Tibial nerve (tissue), 4 donors: Measurements from ENCODE around the gene TRAT1. TPM values are rescaled to one million over a fixed set of nuclear protein-coding genes. Genes with fewer than 3 reads are reported as not detected.

Experiments used
- DNase-seq, 2 donors: peaks; one replicate each; pipeline ENCODE4 v3.0.0-alpha.2; 2019; ENCODE audit warnings: low spot score in 2 of 2
- H3K27ac ChIP-seq, 4 donors: fragments of 200-600 bp; sonication (generic) in 3 of 4; one replicate each; pipeline ENCODE4 v1.5.1; 2017 to 2019; ENCODE audit warnings: mild to moderate bottlenecking in 1 of 4
- H3K27me3 ChIP-seq, 2 donors: fragments of 200-600 bp; sonication (generic) in 1 of 2; one replicate each; pipeline versions ENCODE4 v1.5.1 to v1.6.0; 2017 to 2019
- H3K36me3 ChIP-seq, 3 donors: fragments of 200-600 bp; sonication (generic); one replicate each; pipeline ENCODE4 v1.5.1; 2018 to 2019
- H3K4me1 ChIP-seq, 4 donors: fragments of 200-600 bp; sonication (generic) in 3 of 4; one replicate each; pipeline ENCODE4 v1.5.1; 2017 to 2019
- H3K4me3 ChIP-seq, 4 donors: fragments of 200-600 bp; sonication (generic) in 3 of 4; one replicate each; pipeline ENCODE4 v1.5.1; 2017 to 2019; ENCODE audit warnings: mild to moderate bottlenecking in 1 of 4, moderate library complexity in 1 of 4
- H3K9me3 ChIP-seq, 4 donors: fragments of 200-600 bp; sonication (generic) in 3 of 4; one replicate each; pipeline ENCODE4 v1.5.1; 2017 to 2019
- EP300 ChIP-seq, 2 donors: sonication (generic); formaldehyde crosslinking; IDR thresholded peaks; one replicate each; pipeline ENCODE4 v1.6.1; 2017; ENCODE audit warnings: antibody characterized with exemption in 2 of 2, mild to moderate bottlenecking in 1 of 2
- POLR2A ChIP-seq, 2 donors: fragments of 450-650 bp; IDR thresholded peaks; one replicate each; pipeline ENCODE4 v1.6.1; 2017; ENCODE audit warnings: antibody characterized with exemption in 2 of 2, mild to moderate bottlenecking in 2 of 2, moderate library complexity in 2 of 2
- WGBS, 2 donors: methylation state at CpG; one replicate each; pipeline ENCODE4 v1.1.5; 2018; 5-methylcytosine and 5-hydroxymethylcytosine counted together
- total RNA-seq, 4 donors: library from RNA; depleted of rRNA; stranded (reverse); fragments of >200 nt; gene quantifications; one replicate each; pipeline ENCODE4 v1.1.0, GENCODE V29; 2016
- TF ChIP-seq, protein P1 (sequence below), 5 experiments: fragments of 200-600 bp in 3 of 5; fragments of 450-650 bp in 2 of 5; sonication (generic) in 3 of 5; IDR thresholded peaks; one replicate each; pipeline ENCODE4 v1.5.1; 2016 to 2019; ENCODE audit warnings: antibody characterized with exemption in 5 of 5, mild to moderate bottlenecking in 3 of 5, moderate library complexity in 2 of 5

Gene TRAT1
- total RNA-seq, 4 donors from 2014 or later: 0.39 to 0.90 (median 0.42) TPM; not detected in 1

DNA sequence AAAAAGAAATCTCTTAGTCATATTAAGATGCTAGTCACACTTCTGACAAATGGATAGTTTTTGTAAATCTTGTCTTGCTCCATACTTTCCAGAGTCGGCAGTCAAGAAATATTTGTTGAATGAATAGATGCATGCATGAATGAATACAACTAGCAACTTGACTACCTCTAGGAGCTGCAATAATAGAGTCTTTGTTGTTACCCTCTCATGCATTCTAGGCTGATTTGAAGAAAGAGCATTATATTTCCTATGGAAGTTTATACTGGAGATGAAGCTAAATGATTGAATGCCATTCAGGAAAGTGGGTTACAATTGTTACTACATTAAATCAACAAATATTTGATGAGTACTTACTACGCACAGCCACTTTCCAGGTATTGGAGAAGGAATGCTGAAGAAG is 18.1 kb upstream of the TRAT1 start:
- no peaks in the 10 kb centered on the region for H3K4me1 ChIP-seq
- no peak for DNase-seq
- TF ChIP-seq EP300 (IDR thresholded peaks at IDR 0.05) (no peak), POLR2A (IDR thresholded peaks at IDR 0.05) (no peak)
- TF ChIP-seq, protein P1, sequence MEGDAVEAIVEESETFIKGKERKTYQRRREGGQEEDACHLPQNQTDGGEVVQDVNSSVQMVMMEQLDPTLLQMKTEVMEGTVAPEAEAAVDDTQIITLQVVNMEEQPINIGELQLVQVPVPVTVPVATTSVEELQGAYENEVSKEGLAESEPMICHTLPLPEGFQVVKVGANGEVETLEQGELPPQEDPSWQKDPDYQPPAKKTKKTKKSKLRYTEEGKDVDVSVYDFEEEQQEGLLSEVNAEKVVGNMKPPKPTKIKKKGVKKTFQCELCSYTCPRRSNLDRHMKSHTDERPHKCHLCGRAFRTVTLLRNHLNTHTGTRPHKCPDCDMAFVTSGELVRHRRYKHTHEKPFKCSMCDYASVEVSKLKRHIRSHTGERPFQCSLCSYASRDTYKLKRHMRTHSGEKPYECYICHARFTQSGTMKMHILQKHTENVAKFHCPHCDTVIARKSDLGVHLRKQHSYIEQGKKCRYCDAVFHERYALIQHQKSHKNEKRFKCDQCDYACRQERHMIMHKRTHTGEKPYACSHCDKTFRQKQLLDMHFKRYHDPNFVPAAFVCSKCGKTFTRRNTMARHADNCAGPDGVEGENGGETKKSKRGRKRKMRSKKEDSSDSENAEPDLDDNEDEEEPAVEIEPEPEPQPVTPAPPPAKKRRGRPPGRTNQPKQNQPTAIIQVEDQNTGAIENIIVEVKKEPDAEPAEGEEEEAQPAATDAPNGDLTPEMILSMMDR (IDR thresholded peaks at IDR 0.05): no peak
- H3K27ac ChIP-seq: no peak overlapping the region
- H3K36me3 ChIP-seq: no peaks in the 10 kb centered on the region
- no peak overlapping the region for H3K4me3 ChIP-seq
- no peaks in the 10 kb centered on the region for H3K27me3 ChIP-seq
- no peaks in the 10 kb centered on the region for H3K9me3 ChIP-seq
- WGBS, 2 donors: 50 to 53% methylated on average over 2 of the region's 2 CpGs

DNA sequence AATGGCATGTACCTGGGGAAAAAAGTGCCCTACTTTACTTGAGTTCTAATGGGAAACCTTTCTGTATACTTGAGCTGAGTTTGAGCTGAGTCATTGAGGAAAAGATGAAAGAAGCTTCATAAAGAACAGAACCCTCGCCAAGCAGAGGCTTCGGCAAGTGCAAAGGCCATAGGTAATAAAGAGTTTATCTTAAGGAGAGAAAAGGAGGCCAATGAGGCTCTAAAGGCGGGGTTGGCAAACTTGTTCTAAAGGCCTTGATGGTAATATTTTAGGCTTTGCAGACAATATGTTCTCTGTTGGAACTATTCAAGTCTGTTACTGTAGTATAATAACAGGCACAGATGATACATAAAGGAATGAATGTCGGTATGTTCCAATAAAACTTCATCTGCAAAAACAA is 17.6 kb upstream of the TRAT1 start:
- TF ChIP-seq, protein P1 (IDR thresholded peaks at IDR 0.05): no peak
- TF ChIP-seq POLR2A (IDR thresholded peaks at IDR 0.05): no peak
- TF ChIP-seq EP300 (IDR thresholded peaks at IDR 0.05): no peak
- H3K27ac ChIP-seq: no peak overlapping the region
- no peaks in the 10 kb centered on the region for H3K36me3 ChIP-seq
- H3K4me3 ChIP-seq: no peak overlapping the region
- no peaks in the 10 kb centered on the region for H3K4me1 ChIP-seq
- H3K27me3 ChIP-seq: no peaks in the 10 kb centered on the region
- 45 to 53% methylated on average over 4 of the region's 4 CpGs for WGBS, 2 donors
- no peaks in the 10 kb centered on the region for H3K9me3 ChIP-seq
- no peak for DNase-seq

- Histone ChIP-seq H3K4me3 (no peak overlapping the region), H3K27ac (no peak overlapping the region), H3K27me3 (no peaks in the 10 kb centered on the region), H3K4me1 (no peaks in the 10 kb centered on the region), H3K36me3 (no peaks in the 10 kb centered on the region), H3K9me3 (no peaks in the 10 kb centered on the region)
- no peak for DNase-seq
- 82 to 88% methylated on average over 4 of the region's 4 CpGs for WGBS, 2 donors
- no peak for TF ChIP-seq POLR2A (IDR thresholded peaks at IDR 0.05)
- no peak for TF ChIP-seq EP300 (IDR thresholded peaks at IDR 0.05)
- TF ChIP-seq, protein P1 (IDR thresholded peaks at IDR 0.05): no peak
Observed at GRCh38 chr3:108806316-108806715, 16.3 kb upstream of the TRAT1 start.

DNA sequence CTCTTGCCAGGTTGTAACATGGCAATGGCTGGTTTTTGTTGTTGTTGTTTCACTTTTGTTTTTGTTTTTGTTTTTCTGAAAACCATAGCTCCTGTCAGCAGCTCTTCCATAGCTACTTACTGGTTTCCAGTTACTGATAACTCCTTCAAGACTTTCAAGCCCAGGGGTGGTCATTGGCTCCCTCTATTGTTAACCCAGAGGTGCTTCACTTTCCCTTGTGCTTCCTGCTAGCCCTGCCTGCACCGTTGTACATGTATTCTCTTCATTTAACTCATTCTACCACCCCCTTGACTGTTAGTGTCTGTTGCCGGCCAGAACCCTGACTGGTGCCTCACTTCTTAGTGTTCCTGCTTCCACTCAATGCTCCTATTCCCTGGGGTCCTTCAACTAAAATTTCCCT is 4.2 kb upstream of the TRAT1 start:
- TF ChIP-seq, protein P1 (IDR thresholded peaks at IDR 0.05): peak in 1 of 5 experiments; percentile 15
- no peak for TF ChIP-seq POLR2A (IDR thresholded peaks at IDR 0.05)
- no peak overlapping the region for H3K4me3 ChIP-seq
- no peak for DNase-seq
- H3K27me3 ChIP-seq: no peaks in the 10 kb centered on the region
- 13 to 30% methylated on average over 2 of the region's 2 CpGs for WGBS, 2 donors
- no peaks in the 10 kb centered on the region for H3K9me3 ChIP-seq
- no peak overlapping the region for H3K27ac ChIP-seq
- H3K36me3 ChIP-seq: no peaks in the 10 kb centered on the region
- H3K4me1 ChIP-seq: no peaks in the 10 kb centered on the region

- Histone ChIP-seq H3K27me3 (no peaks in the 10 kb centered on the region), H3K4me1 (no peaks in the 10 kb centered on the region), H3K4me3 (no peak overlapping the region), H3K36me3 (no peaks in the 10 kb centered on the region), H3K27ac (no peak overlapping the region), H3K9me3 (no peaks in the 10 kb centered on the region)
- no peak for DNase-seq
- TF ChIP-seq, protein P1 (IDR thresholded peaks at IDR 0.05): no peak
- TF ChIP-seq EP300 (IDR thresholded peaks at IDR 0.05) (no peak), POLR2A (IDR thresholded peaks at IDR 0.05) (no peak)
- 71 to 80% methylated on average over 1 of the region's 1 CpG for WGBS, 2 donors
Observed at GRCh38 chr3:108820586-108820985, 2.0 kb upstream of the TRAT1 start.
